Kidney (tissue), 14 donors: ENCODE results near the gene NPAS3. TPM values are rescaled to one million over a fixed set of nuclear protein-coding genes. Genes with fewer than 3 reads are reported as not detected.

Experiments
- DNase-seq, 5 donors: peaks; one replicate each; pipeline ENCODE4 v3.0.0-alpha.2; 2013 to 2020
- FAIRE-seq: peaks from 2 replicates; lab custom pipeline; 2012; peaks lifted over from hg19 to GRCh38; lab: Jason Lieb, UNC
- H3K27ac ChIP-seq, 2 donors: one replicate each; pipeline ENCODE4 v1.7.0; 2013; ENCODE audit warnings: low read depth in 2 of 2, low read length in 2 of 2, inconsistent platforms in 1 of 2
- H3K27me3 ChIP-seq: one replicate; pipeline ENCODE4 v1.7.1; 2013; ENCODE audit warnings: low read length, inconsistent platforms; ENCODE audit not compliant: control insufficient read depth, insufficient read depth
- H3K36me3 ChIP-seq, 3 donors: one replicate each; pipeline versions ENCODE4 v1.7.0 to v1.7.1; 2013; ENCODE audit warnings: low read length in 3 of 3, control low read depth in 1 of 3, inconsistent platforms in 1 of 3; ENCODE audit not compliant: insufficient read depth in 3 of 3, control insufficient read depth in 2 of 3
- H3K4me1 ChIP-seq, 3 donors: one replicate each; pipeline versions ENCODE4 v1.7.0 to v1.7.1; 2013; ENCODE audit warnings: low read length in 3 of 3, inconsistent platforms in 1 of 3, low read depth in 1 of 3; ENCODE audit not compliant: control insufficient read depth in 2 of 3, insufficient read depth in 2 of 3
- H3K4me3 ChIP-seq, 3 donors: one replicate each; pipeline versions ENCODE4 v1.7.0 to v1.8.1; 2013; ENCODE audit warnings: low read length in 3 of 3, control low read depth in 1 of 3, inconsistent platforms in 1 of 3
- H3K9ac ChIP-seq, 3 donors: one replicate each; pipeline versions ENCODE4 v1.7.0 to v1.7.1; 2013; ENCODE audit warnings: low read length in 3 of 3, control low read depth in 1 of 3, inconsistent platforms in 1 of 3
- H3K9me3 ChIP-seq, 3 donors: one replicate each; pipeline versions ENCODE4 v1.7.0 to v1.7.1; 2013; ENCODE audit warnings: low read length in 3 of 3, control low read depth in 1 of 3, inconsistent platforms in 1 of 3; ENCODE audit not compliant: control insufficient read depth in 2 of 3, insufficient read depth in 1 of 3
- CTCF ChIP-seq: IDR thresholded peaks from 3 replicates; pipeline ENCODE4 v1.5.1; 2012; ENCODE audit warnings: mild to moderate bottlenecking, moderate library complexity, borderline replicate concordance; ENCODE audit not compliant: insufficient read depth; ENCODE audit errors: extremely low read depth
- intact Hi-C: fragments of 100-400 bp; cut with DNase I; formaldehyde crosslinking; loops from one replicate; pipeline ENCODE4 v1.11.1; 2022
- polyA plus RNA-seq: library from polyadenylated mRNA; stranded (reverse); fragments of 350-450 nt; fragmentation: Illumina TruSeq; extraction: RNeasy Lipid Tissue Mini Kit (QIAGEN cat#74804); gene quantifications from one replicate; pipeline ENCODE4 v1.2.3, GENCODE V29; 2014; ENCODE audit warnings: low read depth, low replicate concordance; ENCODE audit not compliant: insufficient read depth
- total RNA-seq: library from RNA; stranded (reverse); fragmentation: NEBNext Ultra II Directional; extraction: Animal tissue kit (Norgen Biotek cat#: 25700); gene quantifications from one replicate; pipeline ENCODE4 v1.2.1, GENCODE V29; 2021
- donor health status: control.
- donor health status: control.
- donor health status: control.
- donor health status: control.
- donor health status: control.
- donor health status: DM: yes; HTN: yes; CAD: no.
- donor health status: Normal renal cell carcinoma (clear cell type).

The NPAS3 gene
- total and polyA plus RNA-seq, 2 donors from 2014 or later = 0.82 to 5.0 TPM

DNA sequence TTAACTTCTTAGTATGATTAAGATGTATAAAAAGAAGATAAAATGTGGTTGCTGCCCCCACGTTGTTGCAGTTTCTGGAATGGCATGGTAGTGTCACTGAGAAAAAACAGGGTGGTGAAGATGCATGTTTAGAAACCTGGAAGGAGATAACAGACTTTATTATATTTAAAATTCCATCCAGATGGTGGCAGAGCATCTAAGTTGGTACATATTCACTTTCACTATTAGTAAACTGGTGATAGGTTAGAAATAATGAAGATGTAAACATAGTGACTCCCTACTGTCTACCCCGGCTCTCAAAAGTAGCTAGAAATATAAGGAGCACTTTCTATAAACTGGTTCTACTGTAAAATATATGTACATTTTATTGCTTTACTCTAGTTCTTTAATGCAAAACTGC is 279.3 kb downstream of the NPAS3 start:
- Histone ChIP-seq H3K27ac (no peak overlapping the region), H3K36me3 (no peaks in the 10 kb centered on the region), H3K9me3 (no peaks in the 10 kb centered on the region), H3K27me3 (no peaks in the 10 kb centered on the region), H3K4me1 (no peaks in the 10 kb centered on the region), H3K9ac (no peak overlapping the region), H3K4me3 (no peak overlapping the region)
- no peak for FAIRE-seq
- intact Hi-C loops = no loop called here
- no peak for TF ChIP-seq CTCF
- DNase-seq = no peak

DNA sequence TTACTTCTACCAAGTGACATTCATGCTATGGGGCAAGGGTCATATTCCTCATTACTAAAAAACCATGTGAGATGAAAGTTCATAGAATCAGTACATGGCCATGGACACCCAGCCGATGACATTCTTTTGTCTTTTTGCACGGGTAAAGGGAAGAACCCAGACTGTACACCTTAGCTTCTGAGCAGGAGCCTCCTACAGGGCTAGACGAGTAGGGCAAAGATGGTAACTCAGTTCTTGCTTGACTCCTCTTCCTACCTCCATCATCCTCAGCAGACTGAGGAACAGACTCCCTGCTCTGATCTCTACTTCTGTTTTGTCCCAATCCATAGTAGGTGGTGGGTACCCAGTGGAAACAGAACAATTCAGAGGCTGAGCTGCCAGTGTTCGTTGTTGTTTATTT is 281.3 kb downstream of the NPAS3 start:
- FAIRE-seq = no peak
- no peak for DNase-seq
- Histone ChIP-seq H3K4me1 (no peaks in the 10 kb centered on the region), H3K9me3 (no peaks in the 10 kb centered on the region), H3K27me3 (no peaks in the 10 kb centered on the region), H3K27ac (no peak overlapping the region), H3K36me3 (no peaks in the 10 kb centered on the region), H3K4me3 (no peak overlapping the region), H3K9ac (no peak overlapping the region)
- intact Hi-C loops = no loop called here
- no peak for TF ChIP-seq CTCF

DNA sequence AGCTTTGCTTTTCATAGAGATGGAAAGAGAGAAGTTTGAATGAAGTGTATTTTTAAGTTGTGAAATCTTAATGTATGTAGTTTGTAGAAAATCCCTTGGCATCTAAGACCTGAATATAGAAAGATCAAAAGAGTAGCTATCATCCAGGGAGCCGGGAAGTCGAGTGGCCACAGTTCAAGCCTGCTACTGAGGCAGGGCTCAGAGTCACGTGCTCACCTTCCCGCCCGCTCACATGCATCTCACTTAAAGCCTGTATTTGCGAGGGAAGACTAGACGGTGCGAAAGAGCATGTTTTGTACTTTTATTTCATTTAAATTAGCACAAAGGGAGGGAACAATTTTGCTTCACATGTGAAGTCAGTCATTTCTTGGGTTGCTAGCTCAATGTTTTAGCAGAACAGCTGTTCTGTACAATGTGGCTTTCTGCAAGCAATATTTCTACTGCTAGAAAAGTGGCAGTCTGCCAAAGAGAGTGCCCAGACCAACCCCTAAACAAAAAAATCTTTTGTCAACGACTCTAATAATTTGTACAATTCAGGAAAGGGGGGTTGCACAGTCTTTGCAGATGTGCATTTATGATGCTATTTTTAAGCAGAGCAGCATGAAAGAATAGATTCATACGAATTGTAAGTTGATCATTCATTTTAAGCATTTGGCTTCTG is 290.7 kb downstream of the NPAS3 start:
- H3K9ac ChIP-seq = no peak overlapping the region
- no peak overlapping the region for H3K4me3 ChIP-seq
- DNase-seq = peak in 3 of 5 donors; percentile 17 to 69 (median 57)
- TF ChIP-seq CTCF = no peak
- intact Hi-C loops = no loop called here
- H3K9me3 ChIP-seq = no peaks in the 10 kb centered on the region
- H3K27me3 ChIP-seq = no peaks in the 10 kb centered on the region
- H3K27ac ChIP-seq = no peak overlapping the region
- H3K36me3 ChIP-seq = no peaks in the 10 kb centered on the region
- peaks cover 0 to 5% (median 0%) of the 10 kb centered on the region in 3 donors for H3K4me1 ChIP-seq
- no peak for FAIRE-seq
